ENCODE results near the gene PRCP.

The PRCP gene

DNA sequence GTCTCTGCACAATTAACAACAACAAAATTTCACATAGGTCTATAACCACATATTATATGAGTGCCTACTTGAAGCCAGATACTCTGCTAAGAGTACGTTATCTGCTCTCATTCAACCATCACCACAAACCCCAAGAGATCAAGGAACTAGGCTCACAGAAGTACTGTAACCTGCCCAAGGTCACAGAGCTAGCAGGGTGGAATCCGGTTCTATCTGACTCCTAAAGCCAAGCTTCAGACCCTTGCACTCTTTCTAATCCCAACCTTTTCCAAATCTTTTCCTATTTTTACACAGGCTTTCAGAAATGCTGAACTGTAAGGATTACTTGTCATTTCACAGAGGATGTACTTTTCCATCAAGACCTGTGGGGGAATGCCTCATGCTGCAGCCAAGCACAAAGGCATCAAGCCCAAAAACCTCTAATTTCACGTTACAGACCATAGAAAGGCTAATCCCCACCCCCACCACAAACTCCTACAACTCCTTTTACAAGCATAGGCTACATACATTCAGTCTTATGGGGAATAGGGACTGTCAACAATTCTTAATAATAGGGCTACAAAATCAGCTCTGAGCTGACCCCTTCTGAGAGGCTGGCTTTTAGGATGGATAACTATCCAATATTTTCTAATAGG lies 927 bp downstream of the PRCP start:
- no peaks in the 10 kb centered on the region for H3K27me3 ChIP-seq
- H3K4me3 ChIP-seq (ENCODE audit: low read depth in 1 of 2, low read length in 1 of 2) = peak overlapping the region; percentile 85 to 99
- H3K9me3 ChIP-seq = no peaks in the 10 kb centered on the region
- TF ChIP-seq, protein P1, sequence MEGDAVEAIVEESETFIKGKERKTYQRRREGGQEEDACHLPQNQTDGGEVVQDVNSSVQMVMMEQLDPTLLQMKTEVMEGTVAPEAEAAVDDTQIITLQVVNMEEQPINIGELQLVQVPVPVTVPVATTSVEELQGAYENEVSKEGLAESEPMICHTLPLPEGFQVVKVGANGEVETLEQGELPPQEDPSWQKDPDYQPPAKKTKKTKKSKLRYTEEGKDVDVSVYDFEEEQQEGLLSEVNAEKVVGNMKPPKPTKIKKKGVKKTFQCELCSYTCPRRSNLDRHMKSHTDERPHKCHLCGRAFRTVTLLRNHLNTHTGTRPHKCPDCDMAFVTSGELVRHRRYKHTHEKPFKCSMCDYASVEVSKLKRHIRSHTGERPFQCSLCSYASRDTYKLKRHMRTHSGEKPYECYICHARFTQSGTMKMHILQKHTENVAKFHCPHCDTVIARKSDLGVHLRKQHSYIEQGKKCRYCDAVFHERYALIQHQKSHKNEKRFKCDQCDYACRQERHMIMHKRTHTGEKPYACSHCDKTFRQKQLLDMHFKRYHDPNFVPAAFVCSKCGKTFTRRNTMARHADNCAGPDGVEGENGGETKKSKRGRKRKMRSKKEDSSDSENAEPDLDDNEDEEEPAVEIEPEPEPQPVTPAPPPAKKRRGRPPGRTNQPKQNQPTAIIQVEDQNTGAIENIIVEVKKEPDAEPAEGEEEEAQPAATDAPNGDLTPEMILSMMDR (IDR thresholded peaks at IDR 0.05) = no peak
- H3K4me1 ChIP-seq (ENCODE audit: control insufficient read depth in 1 of 2, insufficient read depth in 1 of 2, low read depth in 1 of 2, low read length in 1 of 2) = peaks cover 73 to 76% of the 10 kb centered on the region in 2 experiments
- H3K36me3 ChIP-seq = no peaks in the 10 kb centered on the region
- H3K27ac ChIP-seq = peak overlapping the region; percentile 98

DNA sequence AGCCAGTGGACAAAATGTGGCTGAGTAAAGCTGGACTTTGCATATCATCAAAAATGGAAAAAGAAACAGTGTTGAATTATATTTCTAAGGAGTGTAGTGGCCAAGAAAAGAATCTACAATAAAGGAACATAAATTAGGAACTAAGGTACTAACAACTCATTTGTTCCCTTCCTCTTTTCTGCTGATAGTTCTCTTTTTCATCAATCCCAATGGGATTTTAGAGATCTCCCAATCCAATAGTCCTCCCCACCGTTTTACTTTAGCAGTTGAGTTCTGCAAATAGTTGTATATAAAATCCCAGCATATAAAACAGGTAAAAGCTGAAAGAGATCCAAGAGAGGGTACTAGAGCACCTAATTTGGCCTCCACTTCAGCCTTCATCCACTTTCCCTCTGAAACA lies 2.0 kb downstream of the PRCP start:
- H3K9me3 ChIP-seq = no peaks in the 10 kb centered on the region
- H3K27me3 ChIP-seq = no peaks in the 10 kb centered on the region
- peaks cover 8% of the 10 kb centered on the region for H3K36me3 ChIP-seq
- H3K4me1 ChIP-seq (ENCODE audit: control insufficient read depth in 1 of 2, insufficient read depth in 1 of 2, low read depth in 1 of 2, low read length in 1 of 2) = peaks cover 84% of the 10 kb centered on the region in 2 experiments
- H3K4me3 ChIP-seq (ENCODE audit: low read depth in 1 of 2, low read length in 1 of 2) = peak overlapping the region in 1 of 2 experiments; percentile 85
- peak overlapping the region; percentile 98 for H3K27ac ChIP-seq
- TF ChIP-seq, protein P1 (IDR thresholded peaks at IDR 0.05) = no peak

DNA sequence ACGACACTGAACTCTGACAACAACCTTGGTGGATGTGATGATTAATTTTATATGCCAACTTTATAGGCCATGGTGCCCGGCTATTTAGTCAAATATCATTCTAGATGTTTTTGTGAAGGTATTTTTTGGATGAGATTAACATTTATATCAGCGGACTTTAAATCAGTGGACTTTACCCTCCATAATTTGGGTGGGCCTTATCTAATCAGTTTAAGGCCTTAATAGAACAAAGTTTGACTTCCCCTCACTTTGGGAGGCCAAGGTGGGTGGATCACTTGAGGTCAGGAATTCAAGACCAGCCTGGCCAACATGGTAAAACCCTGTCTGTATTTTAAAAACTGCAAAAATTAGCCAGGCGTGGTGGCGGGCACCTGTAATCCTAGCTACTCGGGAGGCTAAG lies 4.0 kb downstream of the PRCP start:
- Histone ChIP-seq H3K27me3 (no peaks in the 10 kb centered on the region), H3K4me1 (ENCODE audit: control insufficient read depth in 1 of 2, insufficient read depth in 1 of 2, low read depth in 1 of 2, low read length in 1 of 2) (peaks cover 93 to 95% of the 10 kb centered on the region in 2 experiments), H3K4me3 (ENCODE audit: low read depth in 1 of 2, low read length in 1 of 2) (peak overlapping the region in 1 of 2 experiments; percentile 3), H3K9me3 (no peaks in the 10 kb centered on the region), H3K27ac (peak overlapping the region; percentile 98), H3K36me3 (peaks cover 8% of the 10 kb centered on the region)
- TF ChIP-seq, protein P1 (IDR thresholded peaks at IDR 0.05) = no peak

DNA sequence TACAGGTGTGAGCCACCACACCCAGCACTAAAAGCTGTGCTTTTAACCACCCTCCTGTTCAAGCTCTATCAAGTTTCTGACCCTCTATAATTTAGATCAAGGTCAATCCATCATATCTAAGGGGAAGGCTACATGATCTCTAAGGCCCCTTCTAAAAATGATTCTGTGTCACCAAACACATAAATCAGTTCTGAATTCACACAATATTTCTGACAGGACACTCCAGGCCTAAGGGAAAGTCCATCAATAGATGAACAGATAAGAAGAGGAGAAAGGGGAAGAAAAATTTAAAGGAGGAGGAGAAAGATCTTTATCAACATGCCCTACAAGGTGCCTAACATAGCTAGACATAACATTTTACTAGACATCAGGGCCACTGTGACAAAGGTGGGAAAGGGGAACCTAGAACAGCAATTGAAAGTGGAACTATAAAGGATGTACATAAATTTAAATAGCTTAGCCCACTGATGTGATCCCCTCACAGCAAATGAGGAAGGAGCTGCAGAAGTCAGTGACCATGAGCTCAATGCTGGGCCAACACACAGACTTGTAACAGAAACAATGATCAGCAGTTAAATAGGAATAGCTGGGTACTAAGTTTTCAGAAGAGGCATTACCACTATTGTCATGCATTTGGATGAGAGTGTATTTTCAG lies 4.7 kb downstream of the PRCP start:
- H3K9me3 ChIP-seq = no peaks in the 10 kb centered on the region
- H3K4me1 ChIP-seq (ENCODE audit: control insufficient read depth in 1 of 2, insufficient read depth in 1 of 2, low read depth in 1 of 2, low read length in 1 of 2) = peaks cover 94 to 99% of the 10 kb centered on the region in 2 experiments
- H3K27me3 ChIP-seq = no peaks in the 10 kb centered on the region
- peak overlapping the region in 1 of 2 experiments; percentile 3 for H3K4me3 ChIP-seq (ENCODE audit: low read depth in 1 of 2, low read length in 1 of 2)
- TF ChIP-seq, protein P1 (IDR thresholded peaks at IDR 0.05) = no peak
- H3K36me3 ChIP-seq = peaks cover 8% of the 10 kb centered on the region
- H3K27ac ChIP-seq = peak overlapping the region; percentile 98

DNA sequence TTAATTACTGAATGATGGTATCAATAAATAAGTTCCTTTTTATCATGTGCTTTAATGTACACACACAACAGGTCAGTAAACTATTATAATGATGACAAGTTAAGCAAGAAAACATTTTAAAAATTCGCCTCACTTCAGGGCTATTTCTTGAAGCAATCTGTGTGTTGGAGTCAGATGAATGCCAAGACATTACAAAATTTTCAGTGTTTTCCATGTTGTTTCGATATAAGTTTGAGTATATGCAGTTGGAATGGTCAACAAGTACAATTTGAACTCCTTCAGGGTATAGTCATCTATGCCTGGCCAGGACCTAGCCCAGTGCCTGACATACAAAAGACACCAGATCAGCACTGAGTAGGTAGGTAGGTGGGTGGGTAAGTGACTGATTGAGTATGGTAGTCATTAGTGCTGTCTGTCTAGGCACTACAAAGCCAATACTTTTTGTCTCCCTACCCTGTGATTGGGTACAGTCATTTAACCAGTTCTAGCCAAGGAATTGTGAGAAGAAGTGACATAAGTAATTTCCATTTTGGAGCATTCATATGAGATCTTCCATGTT lies 7.5 kb downstream of the PRCP start:
- H3K9me3 ChIP-seq = no peaks in the 10 kb centered on the region
- H3K27ac ChIP-seq = peak overlapping the region; percentile 98
- H3K27me3 ChIP-seq = no peaks in the 10 kb centered on the region
- H3K36me3 ChIP-seq = peaks cover 8% of the 10 kb centered on the region
- H3K4me1 ChIP-seq (ENCODE audit: control insufficient read depth in 1 of 2, insufficient read depth in 1 of 2, low read depth in 1 of 2, low read length in 1 of 2) = peaks cover 94 to 99% of the 10 kb centered on the region in 2 experiments
- peak overlapping the region in 1 of 2 experiments; percentile 61 for H3K4me3 ChIP-seq (ENCODE audit: low read depth in 1 of 2, low read length in 1 of 2)
- TF ChIP-seq, protein P1 (IDR thresholded peaks at IDR 0.05) = no peak

All from neutrophil (primary cell).